HCT116 (cell line): ENCODE results near the gene ABCC9.

ENCODE experiments used
- EGR1 ChIP-seq: IDR thresholded peaks from 2 replicates; pipeline ENCODE4 v1.6.1; 2012; ENCODE audit warnings: low read depth
- ELF1 ChIP-seq: IDR thresholded peaks from 2 replicates; pipeline ENCODE4 v1.6.1; 2012; ENCODE audit warnings: low read depth, borderline replicate concordance
- EZH2 ChIP-seq: fragments of 200-600 bp; sonication (generic); IDR thresholded peaks from 2 replicates; pipeline ENCODE4 v1.6.1; 2017; ENCODE audit warnings: antibody characterized with exemption, mixed run types
- POLR2A ChIP-seq: IDR thresholded peaks from 2 replicates; pipeline ENCODE4 v1.7.0; 2011; ENCODE audit warnings: borderline replicate concordance; ENCODE audit not compliant: insufficient read depth, insufficient read length; ENCODE audit errors: extremely low read depth
- POLR2AphosphoS5 ChIP-seq: IDR thresholded peaks from 2 replicates; pipeline ENCODE4 v1.6.1; 2011; ENCODE audit warnings: mild to moderate bottlenecking, low read depth, low read length, moderate library complexity
- RAD21 ChIP-seq: IDR thresholded peaks from 2 replicates; pipeline ENCODE4 v1.6.1; 2012; ENCODE audit warnings: low read depth, mild to moderate bottlenecking
- SRF ChIP-seq: IDR thresholded peaks from 2 replicates; pipeline ENCODE4 v1.6.1; 2012; ENCODE audit warnings: low read depth
- TCF7L2 ChIP-seq: IDR thresholded peaks from 2 replicates; pipeline ENCODE4 v1.7.0; 2011; ENCODE audit warnings: borderline replicate concordance, inconsistent platforms; ENCODE audit not compliant: insufficient read depth, insufficient read length; ENCODE audit errors: extremely low read depth
- TF ChIP-seq, protein P1 (sequence below), 3 experiments: fragments of 200-600 bp in 1 of 3; sonication (generic) in 1 of 3; IDR thresholded peaks in 2 of 3; conservative IDR thresholded peaks in 1 of 3; 2 replicates each; pipeline ENCODE4 v1.5.1; 2012 to 2017; ENCODE audit warnings: low read depth in 2 of 3, low read length in 2 of 3, antibody characterized with exemption in 1 of 3, borderline replicate concordance in 1 of 3, control low read depth in 1 of 3, mild to moderate bottlenecking in 1 of 3, mixed read lengths in 1 of 3, mixed run types in 1 of 3, moderate library complexity in 1 of 3; ENCODE audit not compliant: insufficient read depth in 1 of 3

DNA sequence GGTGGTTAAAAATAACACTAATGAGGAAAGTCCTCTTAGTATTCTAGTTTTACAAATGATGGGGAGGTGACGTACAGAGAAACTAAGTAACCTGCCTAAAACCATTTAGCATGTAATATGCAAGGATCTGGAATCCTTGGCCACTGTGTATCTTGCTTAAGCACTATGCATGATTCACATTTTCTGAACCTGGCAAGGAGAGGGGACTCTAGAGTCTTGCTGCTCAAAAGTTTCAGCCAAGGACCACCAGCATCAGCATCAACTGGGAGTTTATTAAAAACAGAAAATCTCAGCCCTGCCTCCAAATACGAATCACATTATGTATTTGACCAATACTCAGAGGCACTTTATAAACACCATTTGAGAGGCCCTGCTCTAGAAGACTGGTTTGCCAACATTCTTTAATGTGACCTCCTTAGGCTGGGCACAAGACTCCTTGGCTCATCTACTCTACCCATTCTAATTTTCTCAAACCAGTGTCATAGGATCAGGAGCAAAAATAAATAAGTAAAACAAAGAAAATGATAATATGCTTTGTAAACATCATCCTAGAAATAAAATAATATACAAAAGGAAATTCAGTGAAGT is 52.9 kb downstream of the ABCC9 start:
- TF ChIP-seq, protein P1, sequence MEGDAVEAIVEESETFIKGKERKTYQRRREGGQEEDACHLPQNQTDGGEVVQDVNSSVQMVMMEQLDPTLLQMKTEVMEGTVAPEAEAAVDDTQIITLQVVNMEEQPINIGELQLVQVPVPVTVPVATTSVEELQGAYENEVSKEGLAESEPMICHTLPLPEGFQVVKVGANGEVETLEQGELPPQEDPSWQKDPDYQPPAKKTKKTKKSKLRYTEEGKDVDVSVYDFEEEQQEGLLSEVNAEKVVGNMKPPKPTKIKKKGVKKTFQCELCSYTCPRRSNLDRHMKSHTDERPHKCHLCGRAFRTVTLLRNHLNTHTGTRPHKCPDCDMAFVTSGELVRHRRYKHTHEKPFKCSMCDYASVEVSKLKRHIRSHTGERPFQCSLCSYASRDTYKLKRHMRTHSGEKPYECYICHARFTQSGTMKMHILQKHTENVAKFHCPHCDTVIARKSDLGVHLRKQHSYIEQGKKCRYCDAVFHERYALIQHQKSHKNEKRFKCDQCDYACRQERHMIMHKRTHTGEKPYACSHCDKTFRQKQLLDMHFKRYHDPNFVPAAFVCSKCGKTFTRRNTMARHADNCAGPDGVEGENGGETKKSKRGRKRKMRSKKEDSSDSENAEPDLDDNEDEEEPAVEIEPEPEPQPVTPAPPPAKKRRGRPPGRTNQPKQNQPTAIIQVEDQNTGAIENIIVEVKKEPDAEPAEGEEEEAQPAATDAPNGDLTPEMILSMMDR (IDR thresholded peaks at IDR 0.05 in 2 of 3, conservative IDR thresholded peaks at IDR 0.05 in 1 of 3; ENCODE audit: borderline replicate concordance in 1 of 3, insufficient read depth in 1 of 3, low read depth in 2 of 3, low read length in 2 of 3) = no peak
- TF ChIP-seq SRF = no peak
- no peak for TF ChIP-seq POLR2A
- TF ChIP-seq ELF1 = no peak
- no peak for TF ChIP-seq EZH2
- no peak for TF ChIP-seq RAD21
- no peak for TF ChIP-seq EGR1
- no peak for TF ChIP-seq TCF7L2
- no peak for TF ChIP-seq POLR2AphosphoS5
